GM21528 (cell line): ENCODE results near the gene NOP56.

ENCODE experiments used
- ATAC-seq: cut with Tn5 transposase; IDR thresholded peaks from one replicate; pipeline ENCODE4 v1.9.1; 2021; ENCODE audit warnings: mild to moderate bottlenecking, moderate library complexity; ENCODE audit not compliant: unreplicated experiment, low FRiP score

The NOP56 gene

DNA sequence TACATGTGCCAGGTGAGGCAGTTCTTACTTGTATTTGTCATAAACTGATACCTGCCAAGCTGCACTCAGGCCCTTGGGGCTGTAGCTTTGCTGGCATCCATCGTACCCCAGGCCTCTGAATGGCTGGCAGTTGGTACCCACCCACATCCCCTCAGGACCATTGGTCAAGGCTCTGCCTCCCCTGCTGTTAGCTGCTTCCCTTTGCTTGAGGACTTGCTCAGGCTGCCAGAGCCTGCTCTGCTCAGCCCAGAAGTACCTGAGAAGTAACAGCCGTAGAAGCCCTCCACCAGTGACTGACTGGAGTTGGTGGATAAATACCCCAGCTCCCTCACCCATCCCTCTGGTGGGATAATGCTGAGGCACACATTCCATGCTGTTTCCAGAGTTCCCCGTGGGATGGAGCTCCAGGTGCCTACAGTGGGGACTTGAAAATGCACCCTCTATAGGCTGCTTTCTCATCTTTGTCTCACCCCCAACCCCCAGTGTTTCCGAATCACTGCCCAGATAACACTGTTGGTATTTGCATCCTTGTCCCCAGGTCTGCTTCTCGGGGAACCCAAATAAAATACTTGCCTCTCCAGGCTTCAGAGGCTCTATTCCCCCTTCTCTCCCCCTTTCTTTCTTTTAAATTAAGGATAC lies 47.5 kb downstream of the NOP56 start:
- no peak for ATAC-seq

DNA sequence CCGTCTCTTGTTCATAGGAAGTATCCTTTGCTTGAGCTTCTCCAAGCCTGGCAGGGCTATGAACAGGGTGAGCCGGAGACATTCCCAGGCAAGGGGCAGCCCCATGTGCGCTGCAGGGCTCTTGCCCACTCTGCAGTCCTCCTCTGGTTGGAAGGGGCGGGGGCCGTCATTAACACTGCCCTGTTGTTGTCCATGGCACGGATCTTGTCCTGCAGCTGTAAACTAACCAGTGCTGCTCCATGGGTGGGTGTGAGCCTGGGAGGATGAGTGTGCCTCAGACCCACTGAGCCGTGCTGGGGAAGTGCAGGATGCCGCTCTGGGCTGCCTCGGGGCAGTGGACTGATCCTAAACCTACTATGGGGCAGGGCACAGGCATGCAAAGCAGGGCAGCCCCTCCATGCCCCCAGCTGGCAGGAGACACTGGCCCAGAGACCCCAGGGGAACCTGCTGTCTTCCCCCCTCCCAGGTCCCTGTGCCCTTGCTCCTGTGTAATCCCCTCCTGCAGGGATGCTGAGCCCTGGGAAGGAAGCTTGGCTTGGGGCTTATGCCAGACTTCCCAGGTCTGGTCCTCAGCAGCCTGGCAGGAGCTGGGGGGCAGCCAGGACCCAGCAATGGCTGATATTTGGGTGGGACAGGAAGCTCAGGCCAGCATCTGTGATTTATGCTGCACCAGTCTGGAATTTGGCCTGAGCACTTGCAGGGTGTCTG lies 48.6 kb downstream of the NOP56 start:
- no peak for ATAC-seq

DNA sequence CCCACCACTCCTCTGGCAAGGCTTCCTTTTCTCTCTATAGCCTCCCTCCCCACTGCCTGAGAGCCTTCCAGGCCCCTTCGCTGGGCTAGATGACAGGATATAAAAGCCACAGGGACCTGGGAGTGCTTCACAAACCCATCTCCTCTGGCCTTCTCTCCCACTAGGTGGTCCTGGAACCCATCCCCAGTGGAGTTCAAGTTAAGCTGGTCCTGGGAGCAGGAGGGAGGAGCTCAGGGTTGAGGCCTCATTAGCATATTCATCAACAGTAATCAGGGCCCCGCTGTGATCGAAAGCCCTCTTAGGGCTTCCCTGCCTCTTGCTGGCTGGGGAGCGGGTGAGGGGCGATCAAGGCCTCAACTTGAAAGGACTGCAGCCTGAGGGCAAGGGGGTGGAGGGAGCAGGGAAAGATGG lies 49.2 kb downstream of the NOP56 start:
- ATAC-seq = no peak

DNA sequence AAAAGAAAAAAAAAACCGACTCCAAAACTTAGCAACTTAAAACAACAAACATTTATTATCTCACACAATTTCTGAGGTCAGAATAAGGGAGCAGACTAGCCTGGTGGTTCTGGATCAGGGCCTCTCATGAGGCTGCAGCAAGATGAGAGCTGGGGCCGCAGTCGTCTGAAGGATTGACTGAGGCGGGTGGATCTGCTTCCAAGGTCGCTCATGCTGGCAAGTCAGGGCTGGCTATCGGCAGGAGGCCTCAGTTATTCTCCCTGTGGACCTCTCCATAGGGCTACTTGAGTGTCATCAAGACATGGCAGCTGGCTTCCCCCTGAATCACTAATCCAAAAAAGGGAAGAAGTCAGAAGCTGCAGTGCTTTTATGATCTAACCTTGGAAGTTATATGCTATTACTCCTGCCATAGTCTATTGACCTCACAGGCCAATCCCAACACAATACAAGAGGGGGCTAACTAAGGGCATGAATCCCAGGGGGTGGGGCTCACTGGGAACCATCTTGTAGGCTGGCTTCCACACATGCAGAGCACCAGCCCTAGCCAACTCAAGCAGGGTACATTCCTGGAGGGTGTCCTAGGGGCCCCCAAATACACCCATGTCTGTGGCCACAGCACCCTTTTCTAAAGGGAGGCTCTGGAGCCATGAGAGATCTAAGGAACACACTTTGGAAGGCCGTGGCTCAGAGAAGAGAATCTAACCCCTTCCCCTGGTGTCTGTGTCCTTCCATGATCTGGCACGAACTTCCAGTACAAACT lies 51.5 kb downstream of the NOP56 start:
- no peak for ATAC-seq

DNA sequence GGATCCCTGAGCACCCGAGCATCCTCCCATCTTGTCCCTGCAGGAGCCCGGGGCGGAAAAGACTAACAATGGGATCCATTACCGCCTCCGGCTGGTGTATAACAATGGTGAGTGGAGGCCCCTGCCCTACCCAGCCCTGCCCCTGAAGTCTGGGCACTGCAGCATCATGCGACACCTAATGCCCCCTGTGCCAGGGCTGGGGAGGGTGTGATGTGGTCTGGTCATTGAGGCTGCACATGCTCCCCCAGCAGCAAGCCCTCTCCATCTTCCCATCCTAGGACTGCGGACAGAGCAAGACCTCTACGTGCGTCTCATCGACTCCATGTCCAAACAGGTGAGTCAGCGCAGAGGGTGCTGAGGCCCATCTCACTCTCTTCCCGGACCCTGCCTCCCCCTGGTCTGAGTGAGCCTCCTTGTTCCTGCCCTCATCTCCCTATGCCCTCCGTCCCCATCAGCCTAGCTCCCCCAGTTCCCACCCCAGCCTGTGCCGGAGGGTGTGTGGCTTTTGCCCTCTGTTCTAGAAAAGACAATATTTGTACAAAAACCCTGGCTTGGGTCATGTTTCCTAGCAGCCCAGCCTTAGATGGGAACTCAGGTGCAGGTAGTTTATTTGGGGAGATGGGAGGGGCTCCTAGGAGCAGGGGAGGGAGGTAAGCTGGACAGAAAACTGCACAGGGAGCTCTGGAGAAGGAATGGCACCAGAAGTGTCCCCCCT lies 53.7 kb downstream of the NOP56 start:
- ATAC-seq = no peak

DNA sequence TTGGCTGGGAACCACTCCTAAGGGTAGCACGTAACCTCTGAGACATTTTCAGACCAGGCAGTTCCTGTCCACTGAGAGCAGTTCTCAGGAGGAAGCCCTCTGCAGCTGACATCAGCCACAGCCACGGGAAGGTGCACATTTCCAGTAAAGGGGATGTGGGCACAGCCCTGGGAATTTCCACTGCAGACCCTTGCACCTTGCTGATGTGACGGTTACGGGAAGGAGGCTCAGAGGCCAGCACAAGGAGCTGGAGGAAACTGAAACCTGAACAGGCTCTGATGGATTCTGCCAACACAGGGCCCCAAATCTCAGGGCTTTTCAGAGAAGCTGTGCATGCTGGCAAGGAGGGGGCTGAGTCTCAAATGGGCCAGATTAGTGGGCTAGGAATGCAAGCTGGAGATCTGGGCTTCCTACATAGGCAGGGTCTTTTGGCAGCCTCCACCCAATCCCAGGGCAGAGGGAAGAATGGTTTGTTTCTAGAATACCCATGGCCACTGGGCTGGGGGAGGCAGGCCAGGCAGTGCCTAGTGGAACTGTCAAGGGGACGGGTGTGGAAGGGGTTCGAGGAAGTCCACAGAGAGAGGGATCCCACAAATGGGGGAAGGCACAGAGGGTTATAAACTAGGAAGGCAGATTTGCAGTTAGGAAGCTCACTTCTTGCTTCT lies 54.4 kb downstream of the NOP56 start:
- no peak for ATAC-seq

DNA sequence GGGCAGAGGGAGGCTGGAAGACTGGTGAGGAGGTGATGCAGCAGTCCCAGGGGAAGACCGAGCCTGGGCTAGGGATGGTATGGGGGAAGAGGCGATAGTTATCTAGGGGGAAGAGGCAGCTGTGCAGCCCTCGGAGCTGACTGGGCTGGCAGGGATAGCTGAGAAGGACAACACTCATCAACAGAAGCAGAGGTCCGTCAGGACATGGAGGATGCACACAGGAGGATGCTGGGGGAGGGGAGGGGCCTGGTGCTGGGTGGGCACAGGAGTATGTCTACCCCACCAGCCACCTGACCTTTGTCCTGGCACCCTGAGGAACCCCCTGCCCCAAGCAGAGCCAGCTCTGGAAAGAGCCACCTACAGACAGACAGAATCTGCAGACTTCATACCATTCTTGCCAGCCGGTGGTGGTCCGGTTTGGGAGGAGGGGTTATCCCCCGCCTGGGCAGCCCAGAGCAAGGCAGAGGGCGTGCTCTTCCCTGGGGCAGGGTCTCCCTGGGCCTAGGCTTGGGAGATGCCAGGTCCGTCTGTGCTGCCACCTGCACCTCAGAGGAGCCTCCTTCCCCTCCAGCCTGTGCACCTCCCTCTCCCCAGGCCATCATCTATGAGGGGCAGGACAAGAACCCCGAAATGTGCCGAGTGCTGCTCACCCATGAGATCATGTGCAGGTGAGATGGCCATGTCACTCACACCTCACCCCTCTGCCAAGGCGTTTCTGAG lies 55.1 kb downstream of the NOP56 start:
- no peak for ATAC-seq
